Stimulated activated CD8-positive, alpha-beta memory T cell treated with anti-CD3 and anti-CD28 coated beads, Interleukin-7, amount 100 ng/mL, for 24 hours (primary cell): ENCODE data around the gene SMYD4.
"Not testable (repeated sequence)": the region's sequence is repeated elsewhere in the genome, so short reads cannot be mapped to it uniquely, and the experiment has no call there.

Experiments
- DNase-seq: peaks from one replicate; pipeline ENCODE4 v3.0.0-alpha.2; 2020; ENCODE audit warnings: low read depth

SMYD4 gene

DNA sequence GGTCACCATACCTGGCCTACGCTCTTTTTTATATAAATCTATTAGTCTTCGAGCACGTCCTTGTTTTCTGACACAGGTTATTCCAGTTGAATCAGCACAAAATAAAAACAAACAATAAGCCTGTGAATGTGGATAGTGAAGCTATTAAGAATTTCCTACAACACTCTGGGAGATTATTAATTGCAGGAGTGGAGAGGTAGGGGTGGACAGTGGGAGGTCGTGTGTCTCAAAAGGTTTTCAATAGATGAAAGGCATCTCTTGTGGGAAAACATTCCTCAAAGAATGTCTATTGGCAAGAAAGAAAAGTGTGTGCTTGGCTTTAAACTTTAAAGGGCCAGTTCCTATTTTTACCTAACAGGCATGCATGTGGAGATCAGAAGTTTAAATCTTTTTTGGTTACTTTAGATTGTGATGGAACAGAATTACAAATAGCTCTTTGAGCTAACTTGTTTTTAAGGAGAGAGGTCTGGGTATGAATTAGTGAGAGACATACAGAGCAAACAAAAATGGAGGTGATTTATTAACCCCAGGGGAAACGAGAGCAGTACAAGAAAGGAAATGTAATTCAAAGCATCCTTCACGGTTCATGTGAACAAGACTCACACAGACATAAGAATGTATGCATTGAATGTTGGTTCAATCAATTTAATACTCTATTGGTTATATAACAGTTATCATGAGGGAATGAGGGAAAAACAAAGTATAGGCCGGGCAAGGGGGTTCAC is 9.0 kb downstream of the SMYD4 start:
- DNase-seq = no peak

DNA sequence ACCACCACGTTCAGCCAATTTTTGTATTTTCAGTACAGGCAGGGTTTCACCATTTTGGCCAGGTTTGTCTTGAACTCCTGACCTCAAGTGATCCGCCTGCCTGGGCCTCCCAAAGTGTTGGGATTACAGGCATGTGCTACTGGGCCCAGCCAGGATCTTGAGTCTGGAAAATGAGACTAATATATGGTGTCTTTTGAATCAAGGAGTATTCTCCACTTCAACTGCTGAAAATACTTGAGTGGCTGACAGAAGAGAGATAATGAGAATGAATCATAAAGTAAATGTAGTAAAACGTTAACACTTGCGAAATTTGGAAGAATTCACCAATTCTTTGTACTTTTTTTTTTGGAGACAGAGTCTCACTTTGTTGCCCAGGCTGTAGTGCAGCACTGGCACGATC is 16.6 kb downstream of the SMYD4 start:
- no peak for DNase-seq

- no peak for DNase-seq
Measured at GRCh38 chr17:1810450-1811103, 19.1 kb downstream of the SMYD4 start.

GRCh38 chr17:1809815-1810214 is 19.9 kb downstream of the SMYD4 start:
- not testable (repeated sequence) for DNase-seq

DNA sequence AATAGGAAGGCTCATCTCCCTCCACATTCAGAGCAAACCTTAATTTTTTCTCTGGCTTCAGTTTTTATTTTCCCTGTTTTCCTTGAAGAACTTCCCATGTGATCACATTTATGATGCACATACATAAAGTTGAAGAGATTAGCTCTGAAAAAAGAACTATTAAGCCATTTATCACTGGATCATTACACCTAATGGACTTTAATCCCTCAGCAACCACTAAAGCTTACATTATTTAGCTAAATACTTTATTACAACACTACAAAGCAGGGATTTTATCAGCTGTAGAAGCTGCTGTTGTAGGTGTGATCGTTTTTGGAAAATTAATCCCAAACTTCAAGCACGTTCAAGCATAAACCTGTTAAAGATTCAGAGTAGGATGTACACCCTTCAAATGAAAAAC is 21.1 kb downstream of the SMYD4 start:
- no peak for DNase-seq

DNA sequence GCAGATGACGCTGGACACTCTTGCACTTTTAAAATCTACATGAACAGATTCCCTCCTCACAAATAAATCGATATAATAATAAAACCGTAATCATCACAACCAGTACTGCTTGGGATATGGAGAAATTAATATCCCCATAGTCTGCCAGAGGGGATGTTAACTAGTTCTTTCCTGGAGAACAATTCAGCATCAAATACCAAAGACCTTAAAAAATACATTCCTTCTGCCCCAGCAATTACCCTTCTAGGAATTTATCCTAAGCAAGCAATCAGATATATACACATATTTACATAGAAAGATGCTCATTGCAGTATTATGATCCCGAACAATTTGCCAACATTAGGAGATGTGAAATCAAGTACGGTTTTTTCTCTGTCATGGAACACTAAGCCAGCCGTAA is 21.8 kb downstream of the SMYD4 start:
- DNase-seq = no peak

GRCh38 chr17:1803280-1803679 is 26.4 kb downstream of the SMYD4 start:
- DNase-seq = no peak

DNA sequence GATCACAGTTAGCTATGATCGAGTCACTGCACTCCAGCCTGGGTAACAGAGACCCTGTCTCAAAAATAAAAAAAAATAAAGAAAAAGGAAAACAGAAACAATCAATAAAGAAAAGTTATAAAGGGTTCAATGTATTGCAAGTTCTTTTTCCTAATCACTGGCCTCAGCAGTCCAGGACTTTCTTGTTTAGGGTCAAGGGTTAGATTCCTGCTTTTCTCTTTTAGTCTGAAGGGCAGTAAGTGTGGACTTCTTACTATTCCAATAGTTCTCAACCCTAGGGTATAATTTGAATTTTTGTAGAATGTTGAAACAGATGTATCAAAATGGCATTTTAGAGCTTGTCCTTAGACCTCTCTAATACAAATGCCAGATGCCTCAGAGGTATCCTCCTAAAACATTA is 27.3 kb downstream of the SMYD4 start:
- DNase-seq = no peak

- no peak for DNase-seq
Measured at GRCh38 chr17:1800712-1801111, 29.0 kb downstream of the SMYD4 start.

- DNase-seq = no peak
Measured at GRCh38 chr17:1800240-1800639, 29.5 kb downstream of the SMYD4 start.

DNA sequence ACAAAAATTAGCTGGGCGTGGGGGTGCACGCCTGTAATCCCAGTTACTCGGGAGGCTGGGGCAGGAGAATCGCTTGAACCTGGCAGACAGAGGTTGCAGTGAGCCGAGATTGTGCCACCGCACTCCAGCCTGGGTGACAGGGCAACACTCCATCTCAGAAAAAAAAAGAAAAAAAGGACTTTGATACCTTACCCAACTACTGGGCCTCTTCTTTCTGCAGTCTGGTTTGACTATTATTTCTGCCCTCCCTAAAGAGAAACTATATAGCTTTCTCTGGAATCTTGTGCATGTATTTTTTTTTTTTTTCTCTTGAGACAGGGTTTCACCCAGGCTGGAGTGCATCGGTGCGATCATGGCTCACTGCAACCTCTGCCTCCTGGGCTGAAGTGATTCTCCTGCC is 31.9 kb downstream of the SMYD4 start:
- DNase-seq = not testable (repeated sequence)

- no peak for DNase-seq
Measured at GRCh38 chr17:1797323-1797722, 32.4 kb downstream of the SMYD4 start.

DNA sequence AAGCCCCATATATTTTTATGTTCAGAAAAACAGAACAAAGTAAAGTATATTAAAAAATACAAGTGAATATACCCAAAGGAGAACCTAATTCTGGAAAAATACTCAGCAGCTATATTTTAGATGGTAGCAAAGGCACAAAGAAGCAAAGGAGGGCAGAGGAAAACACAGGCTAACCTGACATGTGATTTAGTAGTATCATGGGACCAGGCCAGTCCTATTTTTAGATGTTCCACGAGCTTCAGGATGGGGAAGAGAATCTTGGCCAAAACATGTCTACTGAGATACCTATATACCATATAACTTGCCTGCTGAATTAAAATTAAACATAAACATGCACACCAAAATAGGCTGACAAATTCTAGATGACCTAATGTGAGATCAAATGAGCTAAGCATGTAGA is 32.9 kb downstream of the SMYD4 start:
- DNase-seq = no peak

DNA sequence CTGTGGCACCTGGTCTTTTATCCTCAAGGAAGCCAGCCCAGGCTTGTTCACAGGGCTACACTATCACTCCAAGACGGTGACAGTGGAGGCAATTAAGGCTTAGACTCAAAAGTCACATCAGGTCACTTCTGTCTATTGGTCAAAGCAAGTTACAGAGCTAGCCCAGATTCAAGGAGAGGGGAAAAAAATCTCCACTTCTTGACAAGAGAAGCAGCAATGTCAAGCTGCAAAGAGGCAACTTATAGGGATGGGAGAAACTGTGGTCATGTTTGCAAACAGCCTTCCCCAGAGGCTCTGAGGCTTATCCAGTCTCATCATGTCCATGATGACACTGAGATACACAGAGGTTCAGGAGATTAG is 36.3 kb downstream of the SMYD4 start:
- no peak for DNase-seq

DNA sequence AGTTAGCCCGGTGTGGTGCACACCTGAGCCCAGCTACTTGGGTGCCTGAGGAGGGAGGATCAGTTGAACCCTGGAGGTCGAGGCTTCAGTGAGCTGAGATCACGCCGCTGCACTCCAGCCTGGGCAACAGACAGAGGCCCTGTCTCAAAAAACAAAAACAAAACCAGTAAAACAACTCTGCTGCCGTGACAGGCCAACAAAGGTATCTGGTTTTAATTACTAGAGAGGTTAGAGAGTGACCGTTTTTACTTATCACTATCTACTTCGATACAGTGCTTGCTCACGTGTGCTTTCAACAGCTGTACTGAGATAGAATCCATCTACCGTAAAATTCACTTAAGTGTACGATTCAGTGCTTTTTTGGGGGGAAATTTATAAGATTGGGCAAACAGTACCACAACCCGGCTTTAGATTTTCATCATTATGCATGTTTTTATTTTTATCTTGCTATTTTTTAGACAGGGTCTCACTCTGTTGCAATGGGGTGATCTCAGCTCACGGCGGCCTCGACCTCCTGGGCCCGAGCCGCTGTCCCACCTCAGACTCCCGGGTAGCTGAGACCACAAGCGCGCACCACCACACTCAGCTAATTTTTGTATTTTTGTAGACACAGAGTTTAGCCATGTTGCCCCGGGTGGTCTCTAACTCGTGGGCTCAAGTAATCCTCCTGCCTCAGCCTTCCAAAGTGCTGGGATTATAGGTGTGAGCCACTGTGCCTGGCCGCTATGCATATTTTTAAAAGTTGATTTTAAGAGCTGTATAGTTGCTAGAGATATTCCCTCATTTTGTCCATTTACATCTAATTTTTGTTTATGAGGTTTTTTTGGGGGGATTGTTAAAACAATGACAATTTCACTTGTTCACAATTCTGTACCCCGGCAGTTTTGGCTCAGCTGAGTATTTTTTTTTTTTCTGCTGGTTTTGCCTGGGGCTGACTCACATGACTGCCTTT is 36.9 kb downstream of the SMYD4 start:
- no peak for DNase-seq

- no peak for DNase-seq
Measured at GRCh38 chr17:1789936-1790335, 39.8 kb downstream of the SMYD4 start.

DNA sequence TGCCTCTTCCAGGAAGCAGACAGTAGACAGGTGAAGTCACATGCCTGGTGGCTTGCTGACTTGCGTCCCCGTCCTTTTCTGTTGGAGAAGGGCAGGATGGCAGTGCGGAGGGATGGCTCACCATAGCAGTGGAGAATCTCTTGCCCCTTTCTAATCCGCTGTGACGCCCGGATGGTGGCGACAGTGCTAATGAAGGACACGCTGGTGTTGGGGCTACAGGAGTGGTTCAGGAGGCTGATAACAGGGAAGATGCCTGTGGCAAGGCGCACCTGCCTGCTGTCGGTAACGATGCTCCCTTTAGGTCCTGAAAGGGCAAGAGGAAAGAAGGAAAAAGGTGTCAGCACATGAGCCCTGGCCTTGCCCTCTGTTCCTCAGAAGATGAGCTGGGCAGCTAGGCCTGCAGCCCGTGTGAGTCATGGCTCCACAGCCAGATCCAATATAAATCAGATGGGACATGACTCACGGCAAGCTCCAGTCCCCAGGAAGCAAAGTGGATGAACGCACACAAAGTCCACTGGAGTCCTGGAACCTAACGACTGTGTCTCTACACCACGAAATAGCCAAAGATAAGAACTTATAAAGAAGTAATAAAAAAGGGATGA is 42.3 kb downstream of the SMYD4 start:
- DNase-seq = no peak

GRCh38 chr17:1786708-1787107 is 43.0 kb downstream of the SMYD4 start:
- no peak for DNase-seq

- no peak for DNase-seq
Measured at GRCh38 chr17:1785930-1786329, 43.8 kb downstream of the SMYD4 start.

DNA sequence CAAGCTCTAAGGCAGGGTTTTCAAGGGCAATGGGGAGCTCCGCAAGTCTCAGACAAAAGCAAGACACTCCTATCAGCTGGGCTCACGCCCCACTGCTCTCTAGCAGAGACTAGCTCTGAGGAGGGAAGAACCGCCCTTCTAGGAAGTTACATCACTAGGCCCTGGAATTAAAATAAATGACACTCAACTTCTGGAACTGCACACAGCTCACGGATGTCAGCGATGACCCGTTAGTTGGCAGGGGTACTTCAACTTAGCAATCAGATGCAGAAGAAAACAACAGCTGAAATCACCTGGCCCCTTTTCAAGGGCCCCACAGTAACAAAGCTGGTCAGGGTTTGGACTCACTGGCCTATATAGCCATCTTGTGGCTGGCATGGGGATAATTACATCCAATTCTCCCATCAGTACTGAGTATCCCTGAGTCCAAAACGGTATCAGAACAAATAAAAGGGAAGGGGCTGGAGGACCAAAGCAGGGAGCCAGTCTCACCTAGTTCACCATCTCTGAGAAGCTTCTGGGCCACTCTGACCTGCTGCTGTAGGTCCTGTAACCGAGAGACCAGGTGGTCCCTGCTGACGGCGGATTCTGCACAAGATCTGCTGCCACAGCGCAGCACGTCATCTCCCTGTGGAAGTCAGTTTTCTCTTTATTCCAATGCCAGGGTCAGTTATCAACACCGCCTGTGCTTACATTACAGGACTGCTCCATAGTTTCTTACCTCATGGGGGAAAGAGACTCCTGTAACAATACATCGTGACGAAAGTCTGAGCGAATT is 45.7 kb downstream of the SMYD4 start:
- DNase-seq = no peak

GRCh38 chr17:1783271-1783670 is 46.4 kb downstream of the SMYD4 start:
- DNase-seq = no peak

GRCh38 chr17:1782171-1782567 is 47.5 kb downstream of the SMYD4 start:
- no peak for DNase-seq
